Kidney glomerular epithelial cell (primary cell): ENCODE measurements around the gene ITGB3.
"Not testable (repeated sequence)": the region's sequence is repeated elsewhere in the genome, so short reads cannot be mapped to it uniquely, and the experiment has no call there.

Experiments
- DNase-seq: peaks from one replicate; lab custom pipeline; 2025; lab: John Stamatoyannopoulos, UW

ITGB3 gene

GRCh38 chr17:47244697-47245096, 8.9 kb upstream of the ITGB3 start:
- DNase-seq: no peak

GRCh38 chr17:47246120-47246519, 7.5 kb upstream of the ITGB3 start:
- no peak for DNase-seq

GRCh38 chr17:47250855-47251254, 2.8 kb upstream of the ITGB3 start:
- DNase-seq: no peak

- DNase-seq: no peak
These were observed 2.1 kb upstream of the ITGB3 start for GRCh38 chr17:47251421-47251940.

- no peak for DNase-seq
These were observed 1.4 kb upstream of the ITGB3 start for GRCh38 chr17:47252209-47252608.

- no peak for DNase-seq
These were observed 688 bp upstream of the ITGB3 start for GRCh38 chr17:47252766-47253512.

- DNase-seq: no peak
These were observed 846 bp downstream of the ITGB3 start for GRCh38 chr17:47254403-47254943.

GRCh38 chr17:47257651-47258339, 4.2 kb downstream of the ITGB3 start:
- DNase-seq: peak; percentile 98

- no peak for DNase-seq
These were observed 9.0 kb downstream of the ITGB3 start for GRCh38 chr17:47262586-47262985.

GRCh38 chr17:47264166-47264565, 10.5 kb downstream of the ITGB3 start:
- DNase-seq: no peak

GRCh38 chr17:47265983-47266541, 12.4 kb downstream of the ITGB3 start:
- peak; percentile 48 for DNase-seq

- peak; percentile 76 for DNase-seq
These were observed 13.2 kb downstream of the ITGB3 start for GRCh38 chr17:47266782-47267181.

GRCh38 chr17:47267354-47267828, 13.8 kb downstream of the ITGB3 start:
- peak; percentile 97 for DNase-seq

GRCh38 chr17:47268964-47269363, 15.3 kb downstream of the ITGB3 start:
- DNase-seq: not testable (repeated sequence)

GRCh38 chr17:47269561-47270280, 16.1 kb downstream of the ITGB3 start:
- DNase-seq: not testable (repeated sequence)

- peak; percentile 98 for DNase-seq
These were observed 17.5 kb downstream of the ITGB3 start for GRCh38 chr17:47270946-47271705.

GRCh38 chr17:47272491-47272890, 18.9 kb downstream of the ITGB3 start:
- no peak for DNase-seq

- DNase-seq: no peak
These were observed 19.6 kb downstream of the ITGB3 start for GRCh38 chr17:47273245-47273644.

GRCh38 chr17:47274319-47275069, 20.9 kb downstream of the ITGB3 start:
- no peak for DNase-seq

GRCh38 chr17:47275245-47275984, 21.8 kb downstream of the ITGB3 start:
- DNase-seq: peak; percentile 85
